NCI-H2029 (cell line): ENCODE results near the gene TMEM235.
"Not testable (repeated sequence)": the region's sequence is repeated elsewhere in the genome, so short reads cannot be mapped to it uniquely, and the experiment has no call there.

Experiments used
- DNase-seq: peaks from one replicate; lab custom pipeline; 2025; lab: John Stamatoyannopoulos, UW

TMEM235 gene

DNA sequence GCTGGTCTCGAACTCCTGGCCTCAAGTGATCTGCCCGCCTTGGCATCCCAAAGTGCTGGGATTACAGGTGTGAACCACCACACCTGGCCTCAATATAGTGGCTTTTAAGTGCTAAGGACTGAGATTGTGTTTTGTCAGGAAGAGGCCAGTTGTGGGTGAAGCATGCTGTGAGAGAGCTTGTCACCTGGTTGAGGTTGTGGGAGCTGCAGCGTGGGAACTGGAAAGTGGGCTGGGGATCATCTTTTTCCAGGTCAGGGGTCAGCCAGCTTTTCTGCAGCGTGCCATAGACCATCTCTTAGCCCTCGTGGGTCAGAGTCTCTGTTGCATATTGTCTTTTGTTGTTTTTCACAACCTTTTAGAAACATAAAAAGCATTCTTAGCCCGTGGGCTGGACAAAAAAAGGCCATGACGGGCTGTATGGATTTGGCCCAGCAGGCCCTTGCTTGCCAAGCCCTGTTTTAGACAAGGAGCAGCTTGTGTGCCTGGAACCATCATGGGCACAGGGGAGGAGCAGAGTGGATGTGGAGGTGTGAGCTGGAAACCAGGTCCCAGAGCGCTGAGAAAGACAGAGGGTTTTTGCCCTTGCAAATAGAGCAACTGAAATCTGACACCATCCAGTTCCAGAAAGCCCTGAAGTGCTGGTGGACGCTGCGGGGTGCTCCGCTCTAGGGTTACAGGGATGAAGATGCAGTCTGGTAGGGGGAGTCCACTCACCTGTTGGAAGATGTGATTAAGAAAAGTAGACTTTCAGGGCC lies 11.9 kb upstream of the TMEM235 start:
- DNase-seq = no peak

DNA sequence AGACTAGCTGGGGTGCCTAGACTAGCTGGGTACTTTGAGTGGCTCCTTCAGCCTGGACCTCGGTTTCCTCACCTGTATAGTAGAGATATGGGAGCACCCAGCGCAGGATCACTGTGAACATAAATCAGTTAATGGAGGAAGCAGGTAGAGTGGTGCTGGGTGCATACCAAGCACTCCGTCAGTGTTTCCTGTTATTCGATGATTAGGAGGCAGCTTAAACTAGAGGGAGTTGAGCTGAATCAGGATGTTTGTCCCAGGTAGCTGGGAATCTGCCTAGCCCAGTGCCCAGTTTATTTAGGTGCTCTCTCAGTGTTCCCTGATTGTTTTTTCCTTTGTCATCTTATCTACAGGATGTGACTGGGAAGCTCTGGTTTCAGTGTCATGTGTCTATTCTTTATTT lies 8.4 kb upstream of the TMEM235 start:
- DNase-seq = no peak

GRCh38 chr17:78223765-78224164 lies 7.7 kb upstream of the TMEM235 start:
- no peak for DNase-seq

GRCh38 chr17:78224231-78225087 lies 7.0 kb upstream of the TMEM235 start:
- DNase-seq = no peak

- no peak for DNase-seq
These were observed 6.2 kb upstream of the TMEM235 start for GRCh38 chr17:78225088-78225865.

GRCh38 chr17:78226055-78226758 lies 5.2 kb upstream of the TMEM235 start:
- no peak for DNase-seq

DNA sequence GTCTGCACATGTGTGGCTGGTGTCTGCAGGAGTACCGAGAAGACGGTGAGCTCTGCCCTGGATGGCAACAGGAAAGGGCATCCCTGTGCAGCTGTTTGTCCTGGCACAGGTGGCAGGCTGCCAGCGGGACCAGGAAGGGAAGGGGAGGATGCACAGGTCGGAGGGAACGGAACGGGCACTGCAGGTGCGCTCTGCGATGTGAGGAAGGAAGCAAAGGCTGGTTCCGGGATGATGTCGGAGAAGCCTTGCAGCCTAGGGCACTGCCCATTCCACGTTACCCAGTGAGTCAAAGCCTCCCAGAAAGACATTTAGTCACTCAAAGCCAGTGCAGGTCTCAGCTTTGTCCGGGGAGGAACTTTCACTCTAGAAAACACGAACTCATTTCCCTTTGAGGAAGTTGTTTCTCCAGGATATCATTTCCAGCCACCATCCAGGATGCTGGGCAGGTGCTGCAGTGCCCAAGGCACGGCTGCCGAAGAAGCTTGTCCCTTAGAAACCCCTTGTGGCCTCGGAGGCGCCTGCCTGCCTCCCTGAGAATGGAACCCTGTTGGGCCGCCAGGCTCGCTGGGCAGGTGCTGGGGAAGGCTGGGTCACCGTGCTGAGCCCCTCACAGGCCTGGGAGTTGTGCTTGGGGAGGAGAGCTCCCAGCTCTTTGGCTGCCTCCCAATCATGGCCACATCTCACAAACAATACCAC lies 4.5 kb upstream of the TMEM235 start:
- peak; percentile 61 for DNase-seq

DNA sequence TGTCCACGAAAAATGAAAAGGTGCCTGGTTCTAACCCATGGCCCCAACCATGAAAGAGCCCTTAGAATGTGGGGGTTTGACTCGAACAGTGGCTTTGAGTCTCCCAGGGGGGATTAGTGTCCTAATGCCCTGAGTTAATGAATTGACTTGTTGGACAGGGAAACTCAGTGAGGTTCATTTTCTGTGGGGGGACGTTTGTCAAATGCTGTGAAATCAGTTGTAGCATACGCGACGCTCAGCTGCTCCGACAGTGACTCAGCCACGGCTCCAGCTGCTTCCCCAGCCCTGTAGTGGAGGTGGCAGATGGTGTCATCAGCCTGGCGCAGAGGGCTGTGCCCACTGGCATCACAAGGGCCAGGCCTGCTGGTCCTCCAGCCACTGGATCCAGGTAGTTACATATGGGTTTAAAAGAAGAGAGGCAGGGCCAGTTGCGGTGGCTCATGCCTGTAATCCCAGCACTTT lies 3.9 kb upstream of the TMEM235 start:
- no peak for DNase-seq

DNA sequence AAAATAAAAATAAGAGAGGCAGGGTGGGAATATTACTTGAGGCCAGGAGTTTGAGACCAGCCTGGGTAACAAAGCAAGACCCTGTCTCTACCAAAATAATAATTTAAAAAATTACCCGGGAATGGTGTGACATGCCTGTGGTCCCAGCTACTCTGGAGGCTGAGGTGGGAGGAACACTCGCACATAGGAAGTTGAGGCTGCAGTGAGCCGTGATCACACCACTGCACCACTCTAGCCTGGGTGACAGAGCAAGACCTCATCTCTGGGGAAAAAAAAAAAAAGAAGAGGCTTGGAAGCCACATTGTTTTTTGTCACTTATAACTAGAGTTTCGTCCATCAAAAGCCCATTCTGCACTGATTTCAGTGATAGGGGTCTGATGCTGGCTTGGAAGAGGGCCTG lies 3.3 kb upstream of the TMEM235 start:
- no peak for DNase-seq

DNA sequence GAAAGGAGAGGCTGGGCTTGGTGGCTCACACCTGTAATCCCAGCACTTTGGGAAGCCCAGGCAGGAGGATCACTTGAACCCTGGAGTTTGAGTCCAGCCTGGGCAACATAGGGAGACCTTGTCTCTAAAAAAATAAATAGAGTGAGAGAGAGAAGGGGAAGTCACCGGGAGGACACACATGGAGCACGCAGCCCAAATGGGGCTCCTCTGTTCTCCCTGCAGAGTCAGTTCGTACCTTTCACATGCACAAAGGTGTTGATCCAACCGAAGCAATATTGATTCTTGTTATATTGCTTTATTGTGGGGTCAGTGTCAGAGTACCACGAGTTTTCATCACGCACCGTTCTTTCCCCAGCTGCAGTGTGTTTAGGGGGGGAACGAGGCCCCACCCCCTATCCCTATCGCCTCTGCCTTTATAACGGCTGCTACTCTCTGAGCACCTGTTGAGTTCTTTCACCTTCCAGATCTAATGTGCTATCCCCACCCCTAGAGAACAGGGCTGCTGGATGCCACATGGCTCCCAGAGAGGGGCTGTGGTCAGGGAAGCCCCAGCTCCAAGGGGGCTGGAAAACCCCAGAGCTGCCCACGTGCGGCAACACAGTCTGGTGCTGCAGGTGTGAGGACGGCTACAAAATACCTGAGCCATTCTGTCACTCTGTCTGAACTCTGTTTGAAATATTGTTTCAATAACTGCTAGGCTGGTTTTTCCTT lies 1.0 kb upstream of the TMEM235 start:
- no peak for DNase-seq

GRCh38 chr17:78231991-78232858 lies 794 bp downstream of the TMEM235 start:
- DNase-seq = no peak

- DNase-seq = no peak
These were observed 1.4 kb downstream of the TMEM235 start for GRCh38 chr17:78232859-78233173.

- DNase-seq = no peak
These were observed 2.2 kb downstream of the TMEM235 start for GRCh38 chr17:78233678-78234077.

GRCh38 chr17:78234261-78234865 lies 2.9 kb downstream of the TMEM235 start:
- no peak for DNase-seq

GRCh38 chr17:78235022-78235421 lies 3.6 kb downstream of the TMEM235 start:
- not testable (repeated sequence) for DNase-seq

DNA sequence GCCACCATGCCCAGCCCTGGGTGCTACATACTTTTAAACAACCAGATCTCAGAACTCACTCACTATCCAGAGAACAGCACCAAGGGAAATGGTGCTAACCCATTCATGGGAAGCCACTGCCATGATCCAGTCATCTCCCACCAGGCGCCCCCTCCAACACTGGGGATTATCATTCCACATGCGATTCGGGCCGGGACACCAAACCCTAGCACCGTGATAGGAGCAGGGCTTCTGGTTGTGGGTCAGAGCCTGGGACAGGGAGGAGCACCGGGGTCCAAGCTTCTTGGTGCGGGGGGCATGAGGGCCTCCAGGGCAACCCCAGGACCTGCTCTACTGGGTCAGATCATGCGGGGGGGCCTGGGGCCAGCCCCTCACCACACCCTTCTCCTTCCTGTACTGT lies 4.5 kb downstream of the TMEM235 start:
- DNase-seq = no peak

DNA sequence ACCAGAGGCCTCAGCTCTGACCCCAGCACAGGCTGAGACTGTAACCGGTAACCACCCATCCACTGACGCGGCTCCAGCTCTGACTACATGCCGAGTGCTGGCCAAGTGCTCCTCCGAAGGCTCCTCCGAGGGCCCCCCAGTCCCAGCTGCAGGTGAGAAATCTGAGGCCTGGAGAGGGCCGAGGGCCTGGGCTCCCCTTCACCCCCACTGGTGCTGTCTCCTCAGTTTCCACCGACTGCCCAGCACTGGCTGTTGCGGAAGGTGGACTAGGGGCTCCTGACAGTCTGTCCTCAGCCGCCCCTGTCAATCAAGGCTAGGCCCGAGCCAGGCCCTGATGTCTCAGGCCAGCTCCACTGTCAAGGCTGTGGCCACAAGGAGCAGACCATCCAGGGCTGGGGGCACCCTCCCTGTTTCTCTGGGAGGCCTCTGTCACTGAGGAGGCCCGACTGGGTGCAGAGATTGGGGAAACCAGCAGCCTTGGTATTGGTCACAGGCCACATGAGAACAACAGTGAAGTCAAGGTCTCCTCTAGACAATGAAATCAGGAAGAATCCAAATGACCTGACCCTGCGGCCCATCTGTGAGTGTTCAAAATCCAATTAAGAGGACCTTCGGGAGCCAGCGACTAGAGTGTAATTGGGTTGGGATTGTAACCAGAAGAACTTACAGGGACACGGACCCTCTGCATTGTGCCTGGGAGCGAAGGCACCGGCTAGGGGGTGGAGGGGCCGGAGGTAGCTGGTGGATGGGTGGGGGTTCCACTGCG lies 5.1 kb downstream of the TMEM235 start:
- no peak for DNase-seq

DNA sequence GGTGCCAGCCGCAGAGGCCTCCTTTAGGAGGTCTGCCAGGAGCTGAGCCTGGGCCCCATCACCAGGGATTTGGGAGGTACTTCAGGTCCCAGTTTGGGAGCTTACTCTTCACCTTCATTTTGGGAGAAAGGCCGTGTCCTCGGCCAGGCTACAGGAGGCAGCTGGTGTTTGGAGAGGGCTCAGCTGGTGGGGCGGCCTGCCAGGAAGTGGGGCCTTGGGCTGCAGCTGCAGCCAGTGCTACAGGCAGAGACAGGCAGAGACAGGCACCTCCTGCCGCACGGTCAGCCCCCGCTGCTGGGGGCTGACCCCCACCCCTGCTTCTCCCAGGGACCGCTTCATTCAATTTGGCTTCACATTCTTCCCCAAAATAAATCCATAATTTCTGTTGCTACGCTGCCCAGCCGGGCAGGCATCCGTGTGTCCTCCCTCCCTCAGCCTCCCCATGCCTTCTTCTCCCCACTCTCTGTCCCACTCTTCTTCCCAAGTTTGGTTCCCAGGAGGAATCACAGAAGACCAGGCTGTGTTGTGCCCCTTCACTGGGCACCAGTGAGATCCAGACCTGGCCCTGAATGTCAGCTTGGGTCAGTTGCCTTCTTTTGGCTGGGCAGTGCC lies 6.1 kb downstream of the TMEM235 start:
- DNase-seq = no peak
